ENCODE measurements around the gene MELTF.

MELTF gene

DNA sequence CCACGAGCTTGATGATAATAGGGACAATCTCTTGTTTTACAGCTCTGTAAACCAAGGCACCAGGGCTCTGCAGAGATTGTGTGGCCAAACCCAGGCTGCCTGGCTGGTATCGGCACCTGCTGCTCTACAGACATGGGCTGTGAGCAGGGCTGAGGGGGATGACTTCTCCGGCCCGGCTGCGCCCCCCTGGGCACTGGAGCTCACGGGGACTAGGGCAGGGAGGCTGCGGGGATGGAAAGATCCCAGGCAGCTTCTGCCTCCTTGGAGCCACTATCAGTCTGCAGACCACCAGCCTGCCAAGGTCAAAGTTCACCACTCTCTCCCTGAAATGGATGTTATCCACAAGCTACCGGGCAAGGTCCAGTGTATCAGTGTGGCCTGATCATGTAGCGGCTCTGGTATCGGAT is 39.0 kb downstream of the MELTF start:
- TF ChIP-seq, protein P1, sequence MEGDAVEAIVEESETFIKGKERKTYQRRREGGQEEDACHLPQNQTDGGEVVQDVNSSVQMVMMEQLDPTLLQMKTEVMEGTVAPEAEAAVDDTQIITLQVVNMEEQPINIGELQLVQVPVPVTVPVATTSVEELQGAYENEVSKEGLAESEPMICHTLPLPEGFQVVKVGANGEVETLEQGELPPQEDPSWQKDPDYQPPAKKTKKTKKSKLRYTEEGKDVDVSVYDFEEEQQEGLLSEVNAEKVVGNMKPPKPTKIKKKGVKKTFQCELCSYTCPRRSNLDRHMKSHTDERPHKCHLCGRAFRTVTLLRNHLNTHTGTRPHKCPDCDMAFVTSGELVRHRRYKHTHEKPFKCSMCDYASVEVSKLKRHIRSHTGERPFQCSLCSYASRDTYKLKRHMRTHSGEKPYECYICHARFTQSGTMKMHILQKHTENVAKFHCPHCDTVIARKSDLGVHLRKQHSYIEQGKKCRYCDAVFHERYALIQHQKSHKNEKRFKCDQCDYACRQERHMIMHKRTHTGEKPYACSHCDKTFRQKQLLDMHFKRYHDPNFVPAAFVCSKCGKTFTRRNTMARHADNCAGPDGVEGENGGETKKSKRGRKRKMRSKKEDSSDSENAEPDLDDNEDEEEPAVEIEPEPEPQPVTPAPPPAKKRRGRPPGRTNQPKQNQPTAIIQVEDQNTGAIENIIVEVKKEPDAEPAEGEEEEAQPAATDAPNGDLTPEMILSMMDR (IDR thresholded peaks at IDR 0.05) = no peak
- Histone ChIP-seq H3K27ac (no peak overlapping the region), H3K4me3 (no peak overlapping the region)
- DNase-seq (ENCODE audit: low spot score) = no peak

DNA sequence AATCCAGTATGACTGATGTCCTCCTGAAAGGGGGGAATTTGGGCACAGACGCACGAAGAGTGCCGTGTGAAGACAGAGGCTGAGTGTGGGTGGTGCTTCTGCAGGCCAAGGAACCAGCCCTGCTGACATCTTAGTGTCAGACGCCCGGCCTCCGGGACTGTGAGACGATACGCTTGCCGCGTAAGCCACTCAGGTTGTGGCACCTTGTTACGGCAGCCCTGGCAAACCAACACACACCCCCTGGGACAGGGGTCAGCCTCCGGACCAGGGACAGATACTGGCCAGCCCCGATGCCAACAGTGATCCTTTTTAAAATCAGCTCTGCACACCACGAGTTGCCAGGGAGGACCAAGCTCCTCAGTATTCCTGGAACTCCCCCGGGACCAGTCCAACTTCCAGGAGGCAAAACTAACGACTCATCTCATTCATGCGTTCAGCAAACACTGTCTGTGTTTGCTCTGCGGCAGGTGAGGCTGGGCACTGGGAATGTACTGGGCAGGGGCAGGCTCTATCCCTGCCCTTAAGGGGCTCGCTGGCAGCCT is 39.8 kb downstream of the MELTF start:
- TF ChIP-seq, protein P1 (IDR thresholded peaks at IDR 0.05) = no peak
- H3K27ac ChIP-seq = no peak overlapping the region
- H3K4me3 ChIP-seq = no peak overlapping the region
- no peak for DNase-seq (ENCODE audit: low spot score)

DNA sequence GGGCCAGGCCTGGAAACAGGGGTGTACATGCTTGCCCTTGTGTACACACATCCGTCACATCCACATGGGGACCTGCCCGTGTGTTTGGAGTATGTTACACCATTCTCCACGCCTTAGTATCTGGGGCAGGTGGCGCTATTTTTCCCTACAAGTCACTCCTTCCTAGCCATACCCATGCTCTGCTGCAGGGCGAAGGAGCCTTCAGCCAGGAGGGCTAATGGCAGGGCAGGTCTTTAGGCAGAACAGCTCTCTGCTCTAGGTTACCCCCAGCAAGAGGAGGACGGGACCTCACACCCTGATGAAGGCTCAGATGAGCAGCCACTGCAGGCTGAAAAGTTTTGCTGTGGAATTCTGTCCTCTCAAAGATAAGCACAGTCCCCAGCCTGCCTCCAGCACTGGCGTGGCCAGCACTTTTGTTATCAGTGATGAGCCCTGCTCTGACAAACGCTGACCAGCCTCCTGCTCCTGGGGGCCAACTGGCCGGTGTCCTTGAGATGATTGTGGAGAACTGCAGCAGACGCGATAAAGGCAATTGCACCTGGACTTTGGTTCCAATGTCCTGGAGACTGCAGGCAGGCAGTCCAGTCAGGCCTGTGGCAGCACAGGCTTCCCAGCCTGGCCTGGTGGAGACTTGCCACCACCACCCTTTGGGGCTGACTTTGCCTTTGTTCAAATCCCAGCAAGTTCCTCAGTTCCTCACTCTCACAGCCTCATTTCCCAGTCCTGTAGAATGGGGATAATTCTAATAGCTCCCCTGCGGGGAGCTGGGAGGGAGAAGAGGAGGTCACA is 41.2 kb downstream of the MELTF start:
- Histone ChIP-seq H3K4me3 (no peak overlapping the region), H3K27ac (no peak overlapping the region)
- DNase-seq (ENCODE audit: low spot score) = no peak
- TF ChIP-seq, protein P1 (IDR thresholded peaks at IDR 0.05) = no peak

DNA sequence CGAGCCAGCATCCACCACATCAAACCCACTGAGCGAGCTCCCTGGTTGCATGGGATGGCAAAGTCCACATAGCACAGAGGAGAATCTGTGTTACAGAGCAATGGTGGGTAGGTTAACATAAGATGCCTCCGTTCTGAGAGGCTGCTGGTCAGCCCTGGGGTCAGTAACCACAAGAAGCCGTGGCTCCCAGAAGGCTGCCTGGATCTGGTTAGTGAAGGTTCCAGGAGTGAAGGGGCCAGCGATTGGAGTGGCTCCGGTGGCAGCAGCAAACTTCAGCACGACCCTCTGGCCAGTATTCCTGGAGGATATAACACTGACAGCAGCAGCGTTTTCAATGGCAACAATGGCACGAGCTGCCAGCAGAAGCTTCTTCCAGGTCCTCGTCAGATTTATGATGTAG is 42.6 kb downstream of the MELTF start:
- Histone ChIP-seq H3K4me3 (no peak overlapping the region), H3K27ac (no peak overlapping the region)
- no peak for DNase-seq (ENCODE audit: low spot score)
- TF ChIP-seq, protein P1 (IDR thresholded peaks at IDR 0.05) = no peak

DNA sequence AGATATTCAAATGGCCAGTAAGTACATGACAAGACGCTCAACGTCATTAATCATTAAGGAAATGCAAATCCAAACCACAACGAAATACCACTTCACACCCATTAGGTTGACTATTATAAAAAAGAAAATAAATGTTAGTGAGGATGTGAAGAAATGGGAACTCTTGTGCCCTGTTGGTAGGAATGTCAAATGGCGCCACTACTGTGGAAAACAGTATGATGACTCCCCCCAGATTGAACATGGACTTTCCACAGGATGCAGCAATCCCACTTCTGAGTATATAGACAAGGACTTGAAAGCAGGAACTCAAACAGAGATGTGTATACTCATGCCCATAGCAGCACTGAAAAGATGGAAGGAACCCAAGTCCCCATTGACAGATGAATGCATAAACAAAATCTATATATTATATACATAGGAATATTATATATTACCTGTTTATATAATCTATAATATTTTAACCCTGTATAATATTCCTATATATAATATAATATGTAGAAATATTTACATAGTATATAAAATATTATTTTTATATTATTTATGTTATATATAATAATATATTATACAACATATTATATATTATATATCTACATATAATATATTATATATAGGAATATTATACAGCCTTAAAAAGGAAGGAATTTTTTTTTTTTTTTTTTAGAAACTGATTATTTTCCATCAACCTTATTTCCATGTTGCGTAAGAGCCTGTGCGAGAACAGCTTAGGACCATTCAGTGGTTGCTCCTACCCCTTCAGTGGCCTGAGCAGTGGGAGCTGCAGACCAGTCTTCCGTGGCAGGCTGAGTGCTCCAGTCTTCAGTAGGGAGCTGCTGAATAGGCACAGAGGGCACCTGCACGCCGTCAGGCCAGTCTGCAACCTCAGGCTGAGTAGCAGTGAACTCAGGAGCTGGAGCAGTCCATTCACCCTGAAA is 43.4 kb downstream of the MELTF start:
- H3K4me3 ChIP-seq = no peak overlapping the region
- no peak for DNase-seq (ENCODE audit: low spot score)
- TF ChIP-seq, protein P1 (IDR thresholded peaks at IDR 0.05) = no peak
- no peak overlapping the region for H3K27ac ChIP-seq

DNA sequence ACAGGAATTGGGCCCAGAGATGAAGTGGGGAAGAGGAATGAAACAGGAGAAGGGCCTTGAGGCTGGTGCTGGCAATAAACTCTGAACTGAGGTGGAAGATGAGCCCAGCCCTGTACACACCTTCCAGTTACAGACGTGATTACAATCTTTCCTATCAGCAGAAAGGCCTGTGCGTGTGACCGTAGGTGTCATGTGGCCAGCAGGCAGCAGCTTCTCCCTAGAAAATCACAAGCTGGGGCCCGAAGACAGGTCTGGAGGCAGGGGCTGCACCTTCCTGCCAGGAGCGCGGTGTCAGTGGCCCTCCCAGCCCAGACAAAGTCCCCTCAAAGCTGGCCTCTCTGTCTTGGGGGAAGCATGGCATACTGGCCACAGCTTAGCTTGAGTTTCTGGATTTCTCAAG is 44.3 kb downstream of the MELTF start:
- no peak for DNase-seq (ENCODE audit: low spot score)
- TF ChIP-seq, protein P1 (IDR thresholded peaks at IDR 0.05) = no peak

More for the DNA sequence above, 44.3 kb downstream of the MELTF start:
- Histone ChIP-seq H3K27ac (no peak overlapping the region), H3K4me3 (no peak overlapping the region)

Measured in coronary artery (tissue), 2 donors.